GM21576 (cell line): ENCODE results near the gene MAPK8IP3.

Experiments
- ATAC-seq: cut with Tn5 transposase; IDR thresholded peaks from one replicate; pipeline ENCODE4 v1.9.1; 2021; ENCODE audit warnings: mild to moderate bottlenecking, moderate library complexity; ENCODE audit not compliant: unreplicated experiment

The MAPK8IP3 gene

GRCh38 chr16:1762196-1762878, 56.3 kb downstream of the MAPK8IP3 start:
- ATAC-seq: no peak

GRCh38 chr16:1762879-1763520, 57.0 kb downstream of the MAPK8IP3 start:
- ATAC-seq: no peak

- no peak for ATAC-seq
These were observed 57.8 kb downstream of the MAPK8IP3 start for GRCh38 chr16:1763521-1764511.

GRCh38 chr16:1764971-1765370, 59.0 kb downstream of the MAPK8IP3 start:
- no peak for ATAC-seq

GRCh38 chr16:1765826-1766225, 59.8 kb downstream of the MAPK8IP3 start:
- ATAC-seq: no peak

- ATAC-seq: no peak
These were observed 60.2 kb downstream of the MAPK8IP3 start for GRCh38 chr16:1766231-1766630.

- ATAC-seq: no peak
These were observed 60.7 kb downstream of the MAPK8IP3 start for GRCh38 chr16:1766701-1767100.

GRCh38 chr16:1767116-1767994, 61.4 kb downstream of the MAPK8IP3 start:
- no peak for ATAC-seq

GRCh38 chr16:1768061-1768766, 62.2 kb downstream of the MAPK8IP3 start:
- ATAC-seq: no peak

GRCh38 chr16:1768767-1769401, 62.9 kb downstream of the MAPK8IP3 start:
- no peak for ATAC-seq

- no peak for ATAC-seq
These were observed 63.7 kb downstream of the MAPK8IP3 start for GRCh38 chr16:1769402-1770300.

- ATAC-seq: no peak
These were observed 64.6 kb downstream of the MAPK8IP3 start for GRCh38 chr16:1770328-1771187.

GRCh38 chr16:1771188-1771863, 65.3 kb downstream of the MAPK8IP3 start, which contains the start of gene NME3:
Gene NME3, minus strand, starts transcription at chr16:1771543. Its CDS starts 9 bp downstream, at chr16:1771534.
- no peak for ATAC-seq

- ATAC-seq: no peak
These were observed 65.9 kb downstream of the MAPK8IP3 start for GRCh38 chr16:1771864-1772361.

GRCh38 chr16:1772362-1772907, 66.4 kb downstream of the MAPK8IP3 start, which contains the start of gene EME2:
Gene EME2, plus strand, starts transcription at chr16:1772810. Its CDS starts 418 bp downstream, at chr16:1773228.
- no peak for ATAC-seq
